Omental fat pad (tissue), 4 donors: Measurements from ENCODE around the gene GPC2. TPM values are rescaled to one million over a fixed set of nuclear protein-coding genes. Genes with fewer than 3 reads are reported as not detected.
A peak's percentile ranks its signal among the peaks of the same experiment; 100 is the strongest.

Experiments used
- ATAC-seq: fragments of 150-250 bp; one replicate; pipeline ENCODE4 v1.9.1; 2016; ENCODE audit warnings: mild to moderate bottlenecking, moderate library complexity; ENCODE audit not compliant: low FRiP score
- DNase-seq: peaks from one replicate; pipeline ENCODE4 v3.0.0-alpha.2; 2019; ENCODE audit warnings: low spot score
- total RNA-seq, 4 donors: library from RNA; depleted of rRNA; stranded (reverse); fragments of >200 nt; gene quantifications; one replicate each; pipeline ENCODE4 v1.1.0, GENCODE V29; 2016
- TF ChIP-seq, protein P1 (sequence below), 3 donors: fragments of 450-650 bp; IDR thresholded peaks; one replicate each; pipeline ENCODE4 v1.5.1; 2016 to 2017; ENCODE audit warnings: antibody characterized with exemption in 3 of 3, mild to moderate bottlenecking in 3 of 3, moderate library complexity in 2 of 3

GPC2 gene
- total RNA-seq, 4 donors from 2014 or later = 0.48 TPM; not detected in 3

DNA sequence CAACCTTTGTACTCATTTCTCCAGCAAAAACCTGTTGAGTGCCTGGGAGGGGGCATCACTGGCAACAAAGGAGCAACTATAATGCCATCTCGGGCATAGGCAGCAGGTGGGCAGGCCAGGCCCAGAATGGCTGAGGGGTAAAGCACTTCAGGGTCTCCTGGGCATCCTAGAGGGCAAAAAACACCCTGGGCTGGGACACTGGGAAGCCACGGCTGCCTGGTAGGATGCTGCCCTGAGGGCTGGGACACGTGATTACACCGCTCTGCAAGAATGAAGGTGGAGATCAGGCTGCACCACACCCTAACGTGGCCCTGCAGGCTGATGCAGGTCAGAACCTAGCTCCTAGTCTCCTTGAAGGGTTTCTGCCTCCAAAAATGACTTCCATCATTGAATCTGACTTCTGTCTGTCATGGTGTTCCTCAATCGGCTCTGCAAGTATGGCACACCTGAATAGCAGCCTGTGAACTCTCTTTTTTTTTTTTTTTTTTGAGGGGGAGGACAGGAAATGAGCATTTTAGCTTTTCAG, 14.1 kb downstream of the GPC2 start:
- TF ChIP-seq, protein P1, sequence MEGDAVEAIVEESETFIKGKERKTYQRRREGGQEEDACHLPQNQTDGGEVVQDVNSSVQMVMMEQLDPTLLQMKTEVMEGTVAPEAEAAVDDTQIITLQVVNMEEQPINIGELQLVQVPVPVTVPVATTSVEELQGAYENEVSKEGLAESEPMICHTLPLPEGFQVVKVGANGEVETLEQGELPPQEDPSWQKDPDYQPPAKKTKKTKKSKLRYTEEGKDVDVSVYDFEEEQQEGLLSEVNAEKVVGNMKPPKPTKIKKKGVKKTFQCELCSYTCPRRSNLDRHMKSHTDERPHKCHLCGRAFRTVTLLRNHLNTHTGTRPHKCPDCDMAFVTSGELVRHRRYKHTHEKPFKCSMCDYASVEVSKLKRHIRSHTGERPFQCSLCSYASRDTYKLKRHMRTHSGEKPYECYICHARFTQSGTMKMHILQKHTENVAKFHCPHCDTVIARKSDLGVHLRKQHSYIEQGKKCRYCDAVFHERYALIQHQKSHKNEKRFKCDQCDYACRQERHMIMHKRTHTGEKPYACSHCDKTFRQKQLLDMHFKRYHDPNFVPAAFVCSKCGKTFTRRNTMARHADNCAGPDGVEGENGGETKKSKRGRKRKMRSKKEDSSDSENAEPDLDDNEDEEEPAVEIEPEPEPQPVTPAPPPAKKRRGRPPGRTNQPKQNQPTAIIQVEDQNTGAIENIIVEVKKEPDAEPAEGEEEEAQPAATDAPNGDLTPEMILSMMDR (IDR thresholded peaks at IDR 0.05) = no peak
- DNase-seq (no peak), ATAC-seq (no peak)

DNA sequence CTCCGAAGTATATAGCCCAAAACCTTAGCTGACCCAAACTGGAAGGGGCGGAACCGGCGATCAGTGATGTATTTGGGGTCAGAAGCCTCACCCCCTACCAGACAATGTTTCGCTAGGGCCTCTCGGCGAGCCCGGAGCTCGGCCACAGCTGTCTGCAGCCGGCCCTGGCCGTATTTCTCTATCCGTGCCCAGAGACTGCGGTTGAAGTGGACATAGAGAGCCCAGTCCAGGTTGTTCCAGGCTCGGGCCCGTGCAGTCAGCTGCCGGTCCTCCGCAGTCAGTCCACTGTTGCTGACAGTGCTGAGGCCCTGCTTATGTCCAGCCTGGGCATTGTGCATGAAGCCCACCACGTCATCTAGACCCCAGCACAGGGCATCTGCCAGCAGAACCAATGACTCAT, 17.1 kb downstream of the GPC2 start:
- TF ChIP-seq, protein P1 (IDR thresholded peaks at IDR 0.05) = no peak
- ATAC-seq = no peak
- DNase-seq = no peak

DNA sequence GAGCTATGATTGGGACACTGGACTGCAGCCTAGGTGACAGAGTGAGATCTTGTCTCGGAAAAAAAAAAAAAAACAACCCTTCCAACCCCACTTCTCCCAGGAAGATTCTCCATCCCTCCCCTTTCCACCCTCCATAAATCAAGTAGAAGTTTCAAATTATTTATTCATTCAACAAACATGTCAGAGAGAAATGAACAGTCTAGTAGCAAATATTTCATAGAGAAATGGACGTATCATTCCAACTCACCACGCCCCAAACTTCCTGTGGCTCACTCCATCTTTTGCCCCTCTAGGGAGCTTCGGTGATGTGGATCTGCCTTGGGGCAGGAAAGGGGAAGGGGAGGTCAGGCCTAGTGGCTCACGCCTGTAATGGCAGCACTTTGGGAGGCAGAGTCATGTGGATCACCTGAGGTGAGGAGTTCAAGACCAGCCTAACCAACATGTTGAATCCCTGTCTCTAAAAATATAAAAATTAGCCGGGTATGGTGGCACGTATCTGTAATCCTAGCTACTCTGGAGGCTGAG, 18.0 kb downstream of the GPC2 start:
- TF ChIP-seq, protein P1 (IDR thresholded peaks at IDR 0.05) = no peak
- ATAC-seq (no peak), DNase-seq (no peak)

DNA sequence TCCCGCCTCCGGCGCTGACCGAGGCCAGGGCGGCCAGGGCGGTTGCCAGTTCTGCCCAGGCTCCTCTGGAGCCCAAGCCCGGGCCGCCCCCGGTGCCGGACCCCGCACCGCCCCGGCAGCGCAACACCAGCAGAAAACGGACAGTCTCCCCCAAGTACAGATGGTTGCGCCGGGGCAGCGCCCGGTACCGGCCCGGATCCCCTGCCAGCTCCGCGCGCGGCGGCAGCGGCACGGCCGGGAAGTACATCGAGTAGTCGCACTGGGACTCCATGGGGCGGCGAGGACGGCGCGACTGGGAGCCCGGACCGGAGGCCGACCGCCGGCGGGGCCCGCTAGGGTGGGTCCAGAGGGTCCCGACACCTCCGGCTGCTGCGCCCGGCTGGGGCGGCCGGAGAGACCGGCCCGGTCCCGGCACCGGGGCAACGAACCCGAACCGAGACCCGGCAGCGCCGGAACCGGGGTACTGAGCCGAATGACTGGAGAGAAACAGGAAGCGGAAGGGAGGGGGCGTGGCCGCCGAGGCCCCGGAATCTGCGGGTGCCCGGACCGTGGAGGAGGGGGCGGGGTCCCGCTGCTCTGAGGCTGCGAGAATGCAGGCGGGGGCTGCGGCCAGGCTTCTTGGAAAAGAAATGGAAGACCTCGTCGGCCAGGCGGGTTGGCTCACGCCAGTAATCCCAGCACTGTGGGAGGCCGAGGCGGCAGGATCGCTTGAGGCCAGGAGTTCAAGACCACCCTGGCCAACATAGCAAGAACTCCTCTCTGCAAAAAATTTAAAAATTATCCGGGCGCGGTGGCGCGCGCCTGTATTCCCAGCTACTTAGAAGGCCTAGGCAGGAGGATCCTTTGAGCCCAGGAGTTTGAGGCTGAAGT, 18.7 kb downstream of the GPC2 start, which contains the start of gene TRAPPC14:
Gene TRAPPC14, minus strand, starts transcription at position 495 of the 870 bp plus-strand sequence. Its CDS starts 224 bp downstream, at position 271.
- DNase-seq (peak; percentile 90), ATAC-seq (peak; percentile 88)
- TF ChIP-seq, protein P1 (IDR thresholded peaks at IDR 0.05) = no peak

DNA sequence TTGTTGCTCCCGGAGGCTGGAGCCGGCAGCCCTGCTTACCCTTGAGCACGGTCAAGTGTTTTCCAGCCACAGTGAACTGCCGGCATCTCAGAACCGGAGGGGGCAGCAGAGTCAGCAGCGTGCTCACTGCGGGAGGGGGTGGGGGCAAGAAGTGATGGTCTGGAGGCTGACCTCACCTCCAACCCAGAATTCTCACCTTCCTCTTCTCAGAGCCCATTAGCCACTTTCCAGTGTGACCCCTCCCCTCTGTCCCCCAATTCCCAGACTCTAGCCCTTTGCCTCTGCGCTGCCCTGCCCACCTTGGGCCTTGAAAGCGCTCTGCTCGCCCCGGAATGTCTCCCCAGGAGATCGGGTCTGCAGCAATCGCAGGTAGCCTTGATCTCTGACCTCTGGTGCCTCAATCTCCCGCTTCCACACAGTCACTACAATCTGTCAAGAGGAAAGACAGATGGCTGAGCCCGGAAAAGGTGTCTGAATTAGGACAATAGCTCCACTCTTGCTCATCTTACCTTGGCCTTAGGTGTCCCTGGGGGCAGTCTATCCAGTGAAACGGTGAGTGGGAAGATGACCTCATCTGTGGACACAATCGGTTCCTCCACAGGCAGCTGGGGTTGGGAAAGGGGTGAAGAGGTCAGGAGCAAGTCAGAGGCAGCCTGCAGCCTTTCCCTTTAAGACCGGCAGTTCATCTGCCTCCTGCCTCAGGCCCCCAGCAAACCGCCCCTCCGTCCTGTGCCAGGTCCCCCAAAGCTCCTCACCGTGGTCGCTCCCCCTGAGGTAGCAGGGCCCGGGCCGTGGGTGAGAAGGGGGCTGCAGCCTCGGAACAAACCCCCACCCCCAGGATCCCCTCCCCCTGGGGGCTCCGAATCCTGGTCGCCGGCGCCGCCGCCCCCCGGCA, 19.6 kb downstream of the GPC2 start:
- ATAC-seq (peak; percentile 77), DNase-seq (peak; percentile 70)
- TF ChIP-seq, protein P1 (IDR thresholded peaks at IDR 0.05) = no peak

DNA sequence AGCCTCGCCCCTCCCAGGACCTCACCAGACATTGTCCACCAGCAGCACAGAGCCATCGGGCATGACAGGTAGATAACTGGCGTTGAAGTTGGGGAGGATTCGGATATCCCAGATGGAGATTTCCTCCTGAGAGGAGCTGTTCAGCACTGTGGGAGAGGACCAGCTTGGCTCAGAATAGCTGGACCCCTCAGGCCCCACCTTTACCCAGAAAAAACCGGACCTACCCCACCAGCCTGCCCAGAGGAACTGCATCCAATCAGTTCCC, 20.2 kb downstream of the GPC2 start:
- ATAC-seq = no peak

More for the DNA sequence above, 20.2 kb downstream of the GPC2 start:
- TF ChIP-seq, protein P1 (IDR thresholded peaks at IDR 0.05) = no peak
- no peak for DNase-seq
